IMR-90 (cell line): ENCODE results near the gene RALGAPA1. TPM values are rescaled to one million over a fixed set of nuclear protein-coding genes. Genes with fewer than 3 reads are reported as not detected.

Experiments used
- ATAC-seq: fragments of 200-7000 bp; cut with Tn5 transposase; 2 replicates; pipeline ENCODE4 v1.9.1; 2020; ENCODE audit warnings: low read depth, mild to moderate bottlenecking, moderate library complexity
- BruUV-seq: library from RNA; stranded (reverse); fragments of 400-500 nt; replicated peaks from 2 replicates; lab custom pipeline; 2021; lab: Mats Ljungman, UMichigan
- CTCF ChIA-PET: fragments of 300-600 bp; formaldehyde crosslinking; extraction: SDS; loops from one replicate; lab custom pipeline; 2021; ENCODE audit warnings: antibody characterized with exemption; lab: Yijun Ruan, JAX
- POLR2A ChIA-PET: fragments of 300-600 bp; sonication (Branson Sonifier 250); formaldehyde crosslinking; loops from one replicate; lab custom pipeline; 2022; ENCODE audit warnings: antibody characterized with exemption; ENCODE audit not compliant: unreplicated experiment; lab: Charles Lee
- DNase-seq: peaks from one replicate; pipeline ENCODE4 v3.0.0; 2013
- H2AFZ ChIP-seq: replicated peaks from 2 replicates; pipeline ENCODE3; 2013; ENCODE audit warnings: low read length, mild to moderate bottlenecking; ENCODE audit not compliant: poor library complexity
- H2AK5ac ChIP-seq: 2 replicates; pipeline ENCODE4 v1.6.1; 2013; ENCODE audit warnings: low read depth, low read length, inconsistent platforms
- H2AK9ac ChIP-seq: replicated peaks from 2 replicates; pipeline ENCODE3; 2013; ENCODE audit warnings: mild to moderate bottlenecking, low read depth, low read length, moderate library complexity; ENCODE audit not compliant: poor library complexity
- H2BK120ac ChIP-seq: 2 replicates; pipeline ENCODE4 v1.6.1; 2013; ENCODE audit warnings: low read depth, low read length, inconsistent platforms
- H2BK15ac ChIP-seq: 3 replicates; pipeline ENCODE4 v1.6.1; 2013; ENCODE audit warnings: low read depth, low read length, inconsistent platforms
- H2BK20ac ChIP-seq: 2 replicates; pipeline ENCODE4 v1.6.1; 2013; ENCODE audit warnings: low read depth, mild to moderate bottlenecking, inconsistent platforms, low read length, moderate library complexity
- H2BK5ac ChIP-seq: 2 replicates; pipeline ENCODE4 v1.6.1; 2013; ENCODE audit warnings: mild to moderate bottlenecking, low read depth, low read length, inconsistent platforms; ENCODE audit not compliant: poor library complexity, severe bottlenecking
- H3K14ac ChIP-seq: replicated peaks from 2 replicates; pipeline ENCODE4 v1.6.1; 2013; ENCODE audit warnings: low read depth, low read length, inconsistent platforms
- H3K18ac ChIP-seq: 2 replicates; pipeline ENCODE4 v1.6.1; 2013; ENCODE audit warnings: low read depth, low read length, control low read depth
- H3K23ac ChIP-seq: 2 replicates; pipeline ENCODE4 v1.6.1; 2013; ENCODE audit warnings: low read depth, low read length, inconsistent platforms
- H3K27ac ChIP-seq: 2 replicates; pipeline ENCODE4 v1.5.1; 2013; ENCODE audit warnings: mild to moderate bottlenecking, control low read depth, low read length; ENCODE audit not compliant: insufficient read depth
- H3K27me3 ChIP-seq: 2 replicates; pipeline ENCODE4 v1.6.1; 2013; ENCODE audit warnings: low read length; ENCODE audit not compliant: control insufficient read depth, insufficient read depth
- H3K36me3 ChIP-seq: 2 replicates; pipeline ENCODE4 v1.6.1; 2013; ENCODE audit warnings: low read length, mixed read lengths; ENCODE audit not compliant: control insufficient read depth, insufficient read depth
- H3K4ac ChIP-seq: 2 replicates; pipeline ENCODE4 v1.6.1; 2013; ENCODE audit warnings: low read depth, low read length, inconsistent platforms
- H3K4me1 ChIP-seq: 2 replicates; pipeline ENCODE4 v1.6.1; 2013; ENCODE audit warnings: low read length, mixed read lengths; ENCODE audit not compliant: control insufficient read depth, insufficient read depth
- H3K4me2 ChIP-seq: 2 replicates; pipeline ENCODE4 v1.6.1; 2013; ENCODE audit warnings: low read depth, mild to moderate bottlenecking, control low read depth, low read length, moderate library complexity
- H3K4me3 ChIP-seq: 2 replicates; pipeline ENCODE4 v1.5.1; 2013; ENCODE audit warnings: low read depth, mild to moderate bottlenecking, control low read depth, low read length, moderate library complexity; ENCODE audit not compliant: insufficient read depth
- H3K56ac ChIP-seq: 2 replicates; pipeline ENCODE4 v1.6.1; 2013; ENCODE audit warnings: low read length, inconsistent platforms; ENCODE audit not compliant: insufficient read depth; ENCODE audit errors: extremely low read depth
- H3K79me1 ChIP-seq, 2 experiments: 2 replicates each; pipeline ENCODE4 v1.6.1; 2013; ENCODE audit warnings: low read length in 2 of 2, inconsistent platforms in 1 of 2, low read depth in 1 of 2
- H3K9ac ChIP-seq: 2 replicates; pipeline ENCODE4 v1.6.1; 2013; ENCODE audit warnings: low read depth, low read length, control low read depth
- H3K9me1 ChIP-seq: 2 replicates; pipeline ENCODE4 v1.6.1; 2013; ENCODE audit warnings: low read length, inconsistent platforms; ENCODE audit not compliant: insufficient read depth
- H3K9me3 ChIP-seq: 2 replicates; pipeline ENCODE4 v1.6.1; 2013; ENCODE audit warnings: low read length; ENCODE audit not compliant: control insufficient read depth, insufficient read depth
- H4K20me1 ChIP-seq: 2 replicates; pipeline ENCODE4 v1.6.1; 2013; ENCODE audit warnings: low read length, inconsistent platforms; ENCODE audit not compliant: insufficient read depth
- H4K5ac ChIP-seq: 2 replicates; pipeline ENCODE4 v1.6.1; 2013; ENCODE audit warnings: mild to moderate bottlenecking, low read depth, low read length, control low read depth
- H4K8ac ChIP-seq, 2 experiments: 2 replicates each; pipeline ENCODE4 v1.6.1; 2013; ENCODE audit warnings: low read depth in 2 of 2, low read length in 2 of 2, control low read depth in 1 of 2, inconsistent platforms in 1 of 2
- H4K91ac ChIP-seq: 2 replicates; pipeline ENCODE4 v1.6.1; 2013; ENCODE audit warnings: low read depth, low read length, inconsistent platforms; ENCODE audit not compliant: insufficient read depth
- MAFK ChIP-seq: IDR thresholded peaks from 2 replicates; pipeline ENCODE4 v1.6.1; 2012; ENCODE audit warnings: low read depth, low read length, improper control_type of control experiment
- SMC3 ChIP-seq: fragments of 150-350 bp; IDR thresholded peaks from 2 replicates; pipeline ENCODE4 v1.6.1; 2016; ENCODE audit warnings: low read depth, mild to moderate bottlenecking, antibody characterized with exemption, low read length, moderate library complexity
- WGBS, 2 experiments: methylation state at CpG; one replicate each; pipeline versions ENCODE4 v1.1.5 to v1.1.7; 2013; ENCODE audit warnings: missing lambda C conversion rate in 2 of 2; ENCODE audit not compliant: insufficient read length in 1 of 2; ENCODE audit errors: extremely low coverage in 2 of 2; 5-methylcytosine and 5-hydroxymethylcytosine counted together
- dilution Hi-C: fragments of 300-500 bp; cut with HindIII; formaldehyde crosslinking; loops from one replicate; pipeline ENCODE4 v1.14.3; 2018; ENCODE audit warnings: low sequenced_read_pairs; ENCODE audit not compliant: unreplicated experiment
- in situ Hi-C: fragments of 300-500 bp; cut with MboI; formaldehyde crosslinking; loops from 3 replicates; pipeline ENCODE4 v1.14.3; 2019; ENCODE audit warnings: low sequenced_read_pairs, inconsistent platforms, mixed read lengths
- intact Hi-C: fragments of 100-400 bp; cut with micrococcal nuclease; formaldehyde crosslinking; loops from 2 replicates; pipeline ENCODE4 v1.10.0; 2022
- polyA plus RNA-seq, 3 experiments: library from polyadenylated mRNA; depleted of rRNA; stranded (reverse); fragments of >200 nt; gene quantifications; 2 replicates each; pipeline ENCODE4 v1.2.3, GENCODE V29; 2012; ENCODE audit warnings: low replicate concordance in 1 of 3
- total RNA-seq: library from RNA; depleted of rRNA; stranded (reverse); fragments of >200 nt; gene quantifications from 2 replicates; pipeline ENCODE4 v1.2.3, GENCODE V29; 2012

The RALGAPA1 gene
- total and polyA plus RNA-seq, 2 of the 4 experiments (the other 2 are of a cell fraction) = 5.1 to 25.6 TPM

DNA sequence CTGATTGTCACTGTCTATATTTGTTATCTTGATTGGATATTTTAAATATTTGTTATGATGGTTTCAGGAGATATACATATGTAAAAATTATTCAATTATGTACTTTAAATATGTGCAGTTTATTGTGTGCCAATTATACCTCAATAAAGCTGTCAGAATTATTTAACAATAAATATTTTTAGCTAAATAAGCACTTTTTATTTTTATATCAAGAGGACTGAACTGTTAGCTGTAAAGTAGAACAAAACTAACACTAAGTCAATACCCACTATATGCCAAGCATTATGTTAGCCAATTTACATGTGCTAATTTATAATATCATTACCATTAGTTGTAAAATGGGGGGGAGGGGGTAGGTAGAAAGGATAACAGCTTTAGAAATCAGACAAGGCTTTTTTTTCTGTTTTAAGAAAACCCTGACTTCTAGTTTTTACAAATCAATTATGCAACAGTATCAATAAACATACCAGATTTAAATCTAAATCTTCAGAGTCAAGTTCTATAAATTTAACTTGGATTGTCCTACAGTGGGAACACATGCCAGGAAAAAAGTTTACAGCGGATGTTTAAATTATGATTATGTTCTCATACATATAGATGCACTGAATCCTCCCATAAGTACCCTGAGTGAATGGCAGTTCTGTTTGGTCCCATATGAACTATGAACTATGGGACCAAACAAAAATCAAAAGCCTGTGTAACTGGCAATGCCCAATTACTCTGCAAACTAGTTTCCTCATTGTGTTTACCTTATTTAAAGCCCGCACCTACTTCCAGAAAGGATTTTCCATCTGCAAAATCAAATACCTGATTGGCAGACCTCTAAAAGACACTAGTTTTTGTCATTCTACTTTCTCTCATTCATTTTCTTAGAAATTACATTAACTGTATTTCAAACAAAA lies 2.8 kb downstream of the RALGAPA1 start:
- H3K27me3 ChIP-seq = no peaks in the 10 kb centered on the region
- H3K23ac ChIP-seq = no peak overlapping the region
- H3K36me3 ChIP-seq = no peaks in the 10 kb centered on the region
- no peak overlapping the region for H2AK5ac ChIP-seq
- peaks cover 28% of the 10 kb centered on the region for H4K20me1 ChIP-seq
- ATAC-seq = no peak
- intact Hi-C loops (loop anchor here (5.0 kb wide), 2 partner anchors 59 to 119 kb away; no protein-coding TSS in a partner anchor), in situ Hi-C loops (loop anchor here (25.0 kb wide), 1 partner anchor 669 kb away; no protein-coding TSS in a partner anchor), dilution Hi-C loops (no loop called here)
- no peak overlapping the region for H3K4me3 ChIP-seq
- no peak for DNase-seq
- no peak overlapping the region for H3K14ac ChIP-seq
- H3K9me3 ChIP-seq = no peaks in the 10 kb centered on the region
- ChIA-PET CTCF (interaction anchor here (0.6 to 2.9 kb wide), 4 partner anchors 9 to 410 kb away, joined by 3 to 10 read pairs (median 4); partner anchors contain the start of gene BRMS1L), POLR2A (interaction anchor here (0.6 kb wide), 1 partner anchor 93 kb away, joined by 3 read pairs; no protein-coding TSS in a partner anchor)
- H3K56ac ChIP-seq = no peak overlapping the region
- H3K9ac ChIP-seq = no peak overlapping the region
- H3K18ac ChIP-seq = no peak overlapping the region
- H2BK20ac ChIP-seq = no peak overlapping the region
- no peak overlapping the region for H2BK15ac ChIP-seq
- no peak overlapping the region for H2BK120ac ChIP-seq
- no TSS peak for BruUV-seq
- no peak overlapping the region for H3K4me2 ChIP-seq
- no peak overlapping the region for H2AK9ac ChIP-seq
- H3K4ac ChIP-seq = no peak overlapping the region
- no peak overlapping the region for H4K5ac ChIP-seq
- H3K9me1 ChIP-seq = no peaks in the 10 kb centered on the region; the same call in 1 of the 2 replicates
- no peak overlapping the region for H4K8ac ChIP-seq
- peaks cover 4% of the 10 kb centered on the region; the same call in 1 of the 2 replicates for H3K4me1 ChIP-seq
- no peak overlapping the region for H4K91ac ChIP-seq
- TF ChIP-seq SMC3 (no peak), MAFK (peak; percentile 62)
- H3K79me1 ChIP-seq = peaks cover 7 to 36% of the 10 kb centered on the region in 2 experiments
- H3K27ac ChIP-seq = no peak overlapping the region
- H2AFZ ChIP-seq = no peak overlapping the region
- no CpG with 5 or more reads among the region's 2 CpGs for WGBS, 2 experiments
- H2BK5ac ChIP-seq = no peak overlapping the region
